SK-N-DZ (cell line): Measurements from ENCODE around the gene ORM2.
"Not testable (repeated sequence)": the region's sequence is repeated elsewhere in the genome, so short reads cannot be mapped to it uniquely, and the experiment has no call there.

Experiments used
- DNase-seq: peaks from one replicate; pipeline ENCODE4 v3.0.0-alpha.2; 2015; ENCODE audit warnings: low spot score

Gene ORM2

DNA sequence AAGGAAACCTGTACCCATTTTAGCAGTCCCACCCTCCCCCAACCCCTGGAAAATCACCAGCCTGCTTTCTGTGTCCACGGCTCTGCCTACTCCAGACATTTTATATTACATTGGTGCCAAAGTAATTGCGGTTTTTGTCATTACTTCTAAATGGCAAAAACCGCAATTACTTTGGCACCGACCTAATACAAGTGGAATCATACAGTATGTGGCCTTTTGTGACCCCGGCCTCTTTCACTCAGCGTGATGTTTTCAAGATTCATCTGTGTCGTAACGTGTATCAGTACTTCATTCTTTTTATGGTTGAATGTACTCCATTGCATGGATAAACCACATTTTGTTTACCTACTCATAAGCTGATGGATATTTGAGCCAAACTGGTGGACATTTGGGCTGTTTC, 16.5 kb upstream of the ORM2 start:
- no peak for DNase-seq

DNA sequence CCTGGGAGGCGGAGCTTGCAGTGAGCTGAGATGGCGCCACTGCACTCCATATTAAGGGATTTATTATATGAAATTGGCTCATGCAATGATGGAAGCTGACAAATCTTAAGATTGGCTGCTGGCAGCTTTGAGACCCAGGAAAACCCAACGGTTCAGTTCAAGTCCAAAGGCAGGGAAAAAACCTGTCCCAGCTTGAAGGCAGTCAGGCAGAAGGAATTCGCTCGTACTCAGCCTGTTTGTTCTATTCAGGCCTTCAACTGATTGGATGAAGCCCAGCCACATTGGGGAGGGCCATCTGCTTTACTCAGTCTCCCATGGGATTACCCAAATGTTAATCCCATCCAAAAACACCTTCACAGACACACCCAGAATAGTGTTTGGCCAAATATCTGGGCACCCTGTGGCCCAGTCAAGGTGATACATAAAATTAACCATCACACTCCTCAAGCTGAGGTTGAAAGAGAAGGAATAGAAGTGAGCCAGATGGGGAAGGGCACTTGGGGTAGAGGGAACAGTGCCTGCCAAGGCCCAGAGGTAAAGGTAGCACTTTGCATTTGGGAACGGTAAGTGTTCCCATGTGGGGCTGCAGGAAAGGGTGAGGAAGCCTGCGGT, 15.3 kb upstream of the ORM2 start:
- no peak for DNase-seq

DNA sequence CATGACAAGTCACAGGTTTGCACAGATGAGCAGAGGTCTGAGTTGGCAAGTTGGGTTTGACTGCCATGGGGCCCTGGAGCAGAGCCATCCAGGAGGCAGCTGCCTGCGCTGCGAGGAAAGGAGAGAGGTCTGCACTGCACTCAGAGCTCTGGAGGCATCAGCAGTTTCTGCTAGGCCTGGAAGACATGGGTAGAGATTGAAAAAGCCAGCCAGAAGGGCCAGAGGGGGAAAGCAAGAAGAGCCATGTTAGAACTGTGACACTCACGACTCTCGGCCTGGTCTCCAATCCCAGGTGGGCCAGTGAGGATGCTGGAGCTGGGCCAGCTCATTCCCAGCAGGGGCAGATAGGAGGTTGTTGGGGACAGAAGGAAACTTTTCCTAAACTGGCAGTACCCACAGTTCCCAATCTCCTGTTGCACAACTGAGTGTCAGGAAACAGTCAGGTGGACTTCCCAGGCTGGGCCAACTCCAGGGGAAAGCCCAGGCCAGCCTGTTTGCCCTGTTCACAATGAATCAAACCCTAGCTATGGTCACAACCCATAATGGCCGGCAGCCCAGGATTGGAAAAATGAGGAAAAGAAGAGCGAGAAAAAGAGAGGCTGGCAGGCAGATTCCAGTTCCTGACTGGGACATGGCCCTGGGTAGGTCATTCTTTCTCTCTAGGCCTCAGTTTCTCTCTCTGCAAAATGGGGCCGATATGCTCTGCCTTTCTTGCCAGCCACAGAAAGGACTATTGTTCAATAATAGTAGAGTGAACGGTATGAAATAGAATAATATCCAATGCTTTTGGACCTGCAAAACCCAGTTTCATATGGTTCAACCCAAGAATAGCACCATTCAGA, 14.6 kb upstream of the ORM2 start:
- no peak for DNase-seq

DNA sequence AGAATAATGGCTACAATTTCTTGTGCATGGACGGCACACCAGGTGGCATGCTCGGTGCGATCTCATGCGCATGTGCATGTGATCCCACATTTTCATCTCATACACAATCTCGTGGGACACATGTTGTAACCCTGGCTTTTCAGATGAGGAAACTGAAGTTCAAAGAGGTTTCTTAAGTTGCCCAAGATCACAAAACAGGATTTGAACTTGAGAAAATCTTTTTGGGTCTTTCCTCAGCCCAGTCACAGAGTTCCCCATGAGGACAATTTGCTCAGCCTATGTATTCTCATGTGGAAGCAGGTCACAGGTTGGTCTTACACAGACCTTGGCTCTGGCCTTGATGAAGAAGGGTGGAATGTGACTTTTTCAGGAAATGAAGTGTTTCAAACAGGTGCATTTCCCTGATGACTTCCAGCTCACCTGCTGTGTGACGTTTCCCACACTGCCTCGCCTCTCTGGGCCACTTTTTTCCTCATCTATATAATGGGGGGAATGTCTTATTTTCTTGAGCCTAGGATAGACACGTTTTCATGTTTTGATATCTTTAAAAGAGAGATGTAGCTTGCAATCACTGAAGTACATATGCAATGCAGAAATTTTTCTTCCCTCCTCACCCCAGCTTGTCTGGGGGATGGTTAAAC, 13.8 kb upstream of the ORM2 start:
- DNase-seq, result no peak

DNA sequence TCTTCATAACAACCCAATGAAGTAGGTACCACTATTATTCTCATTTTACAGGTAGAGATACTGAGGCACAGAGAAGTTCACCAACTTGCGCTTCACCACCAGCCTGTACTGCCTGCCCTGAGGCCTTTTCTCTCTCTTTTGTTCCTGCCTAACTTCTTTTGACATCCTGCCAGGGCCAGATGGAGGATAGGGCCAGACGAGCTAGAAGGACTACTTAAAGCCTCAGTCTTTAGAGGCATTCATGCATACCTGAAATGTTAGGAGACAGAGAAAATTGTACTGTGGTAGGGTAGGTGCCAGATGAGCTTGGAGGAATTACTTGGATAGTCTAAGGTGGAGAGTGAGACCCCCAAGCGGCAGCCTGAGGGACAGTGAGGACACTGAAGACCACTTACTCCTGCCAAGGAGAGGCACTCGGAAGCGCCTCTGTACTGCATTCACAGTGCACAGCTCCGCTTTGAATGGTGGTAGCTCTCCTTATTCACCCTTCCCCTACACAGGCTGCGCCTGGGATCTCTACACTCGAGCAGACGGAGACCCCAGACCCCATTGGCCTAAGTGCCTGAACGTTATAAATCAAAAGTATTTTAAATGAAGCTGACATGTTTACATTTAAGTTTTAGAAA, 13.0 kb upstream of the ORM2 start:
- no peak for DNase-seq

DNA sequence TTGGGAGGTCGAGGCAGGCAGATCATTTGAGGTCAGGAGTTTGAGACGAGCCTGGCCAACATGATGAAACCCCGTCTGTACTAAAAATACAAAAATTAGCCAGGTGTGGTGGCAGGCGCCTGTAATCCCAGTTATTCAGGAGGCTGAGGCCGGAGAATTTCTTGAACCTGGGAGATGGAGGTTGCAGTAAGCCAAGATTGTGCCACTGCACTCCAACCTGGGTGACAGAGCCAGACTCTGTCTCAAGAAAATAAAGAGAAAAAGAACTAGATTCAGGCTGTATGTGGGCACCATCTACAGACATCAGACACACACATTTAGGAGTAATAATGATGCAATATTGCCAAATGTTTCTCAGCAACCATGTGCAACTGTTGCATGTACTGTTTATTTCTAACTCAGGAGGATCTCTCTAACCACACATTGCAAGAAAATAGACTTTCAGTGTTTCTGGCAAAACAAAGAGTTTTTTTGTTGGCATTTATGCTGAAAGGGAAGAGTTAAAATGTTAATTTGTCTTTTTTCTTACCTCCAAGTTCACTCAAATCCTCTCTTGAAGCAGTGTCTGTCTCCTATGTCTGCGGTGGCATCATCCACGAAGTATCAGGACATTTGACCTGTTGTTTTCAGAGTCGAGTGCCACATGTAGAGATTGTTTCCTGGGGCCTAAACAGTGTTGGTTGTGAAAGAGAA, 11.9 kb upstream of the ORM2 start:
- no peak for DNase-seq

DNA sequence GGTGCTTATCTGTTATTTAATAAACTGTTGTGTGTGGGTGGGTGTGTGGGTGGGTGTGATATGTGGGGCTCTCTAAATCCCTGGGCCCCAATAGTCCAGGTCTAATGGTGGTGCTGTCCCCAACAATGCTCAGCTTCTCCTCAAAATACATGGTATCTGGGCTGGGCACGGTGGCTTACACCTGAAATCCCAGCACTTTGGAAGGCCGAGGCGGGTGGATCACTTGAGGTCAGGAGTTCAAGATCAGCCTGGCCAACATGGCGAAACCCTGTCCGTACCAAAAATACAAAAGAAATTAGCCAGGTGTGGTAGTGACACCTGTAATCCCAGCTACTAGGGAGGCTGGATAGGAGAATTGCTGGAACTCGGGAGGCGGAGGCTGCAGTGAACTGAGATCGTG, 11.3 kb upstream of the ORM2 start:
- no peak for DNase-seq

DNA sequence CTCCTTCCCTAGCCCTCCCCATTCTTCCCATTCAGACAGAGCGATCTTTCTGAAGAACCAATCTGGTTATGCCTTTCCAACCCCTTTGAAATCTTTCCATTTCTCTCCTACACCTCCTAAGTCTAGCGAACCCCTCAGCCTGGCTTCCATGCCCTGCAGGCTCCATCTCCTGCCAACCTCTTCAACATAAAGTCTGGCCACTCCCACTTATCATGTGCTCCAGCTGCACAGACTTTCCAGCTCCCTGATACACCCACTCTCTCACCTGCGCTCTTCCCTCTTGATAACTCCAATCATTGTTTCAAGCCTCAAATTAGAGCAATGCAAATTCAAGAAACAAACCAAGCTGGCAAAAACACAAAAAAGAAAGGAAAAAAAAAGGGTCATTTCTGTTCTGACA, 10.5 kb upstream of the ORM2 start:
- DNase-seq, result no peak

DNA sequence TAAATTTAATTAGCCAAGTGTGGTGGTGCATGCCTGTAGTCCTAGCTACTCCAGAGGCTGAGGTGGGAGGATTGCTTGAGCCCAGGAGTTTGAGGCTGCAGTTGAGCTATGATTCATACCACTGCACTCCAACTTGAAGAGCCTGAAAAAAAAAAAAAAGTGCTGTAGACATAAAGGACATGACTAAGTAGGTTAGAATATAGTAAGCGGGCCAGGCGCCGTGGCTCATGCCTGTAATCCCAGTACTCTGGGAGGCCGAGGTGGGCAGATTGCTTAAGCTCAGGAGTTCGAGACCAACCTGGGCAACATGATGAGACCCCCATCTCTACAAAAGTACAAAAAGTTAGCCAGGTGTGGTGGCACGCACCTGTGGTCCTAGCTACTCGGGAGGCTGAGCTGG, 9.0 kb upstream of the ORM2 start:
- DNase-seq, result not testable (repeated sequence)

DNA sequence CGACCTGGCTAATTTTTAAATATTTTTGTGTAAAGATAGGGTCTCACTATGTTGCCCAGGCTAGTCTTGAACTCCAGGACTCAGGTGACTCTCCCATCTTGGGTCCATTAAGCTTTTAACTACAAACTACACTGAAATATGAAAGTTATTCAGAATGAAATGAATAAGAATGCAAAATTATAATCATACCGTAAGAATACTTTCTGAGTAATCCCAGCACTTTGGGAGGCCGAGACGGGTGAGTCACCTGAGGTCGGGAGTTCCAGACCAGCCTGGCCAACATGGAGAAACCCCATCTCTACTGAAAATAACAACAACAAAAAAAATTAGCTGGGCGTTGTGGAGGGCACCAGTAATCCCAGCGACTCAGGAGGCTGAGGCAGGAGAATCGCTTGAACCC, 7.9 kb upstream of the ORM2 start:
- DNase-seq, result no peak

DNA sequence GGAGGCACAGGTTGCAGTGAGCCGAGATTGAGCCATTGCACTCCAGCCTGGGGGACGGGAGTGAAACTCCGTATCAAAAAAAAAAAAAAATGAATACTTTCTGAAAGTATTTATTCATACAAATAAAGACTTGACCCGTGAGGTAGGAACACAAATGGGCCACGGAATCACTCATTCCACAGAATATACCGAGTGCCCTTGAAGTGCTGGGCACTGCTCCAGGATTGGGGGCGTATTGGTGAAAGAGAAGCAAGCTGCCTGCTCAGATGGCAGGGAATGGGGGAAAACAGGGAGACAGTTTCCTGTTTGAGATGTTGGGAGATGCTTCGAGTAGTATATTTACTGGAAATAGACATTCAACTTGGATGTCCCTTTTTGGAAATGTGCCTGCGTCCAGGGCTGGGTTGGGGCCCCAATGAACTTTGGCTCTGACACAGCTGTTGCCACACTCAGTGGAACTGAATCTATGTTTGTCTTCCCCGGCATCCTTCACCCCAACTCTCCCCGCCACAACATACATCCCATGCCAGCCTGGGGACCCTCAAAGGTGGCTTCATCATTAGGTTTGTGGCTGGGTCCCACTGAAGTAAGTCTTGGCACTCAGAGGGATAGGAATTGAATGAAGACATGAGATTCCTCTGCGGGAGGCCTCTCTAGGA, 7.4 kb upstream of the ORM2 start:
- not testable (repeated sequence) for DNase-seq

DNA sequence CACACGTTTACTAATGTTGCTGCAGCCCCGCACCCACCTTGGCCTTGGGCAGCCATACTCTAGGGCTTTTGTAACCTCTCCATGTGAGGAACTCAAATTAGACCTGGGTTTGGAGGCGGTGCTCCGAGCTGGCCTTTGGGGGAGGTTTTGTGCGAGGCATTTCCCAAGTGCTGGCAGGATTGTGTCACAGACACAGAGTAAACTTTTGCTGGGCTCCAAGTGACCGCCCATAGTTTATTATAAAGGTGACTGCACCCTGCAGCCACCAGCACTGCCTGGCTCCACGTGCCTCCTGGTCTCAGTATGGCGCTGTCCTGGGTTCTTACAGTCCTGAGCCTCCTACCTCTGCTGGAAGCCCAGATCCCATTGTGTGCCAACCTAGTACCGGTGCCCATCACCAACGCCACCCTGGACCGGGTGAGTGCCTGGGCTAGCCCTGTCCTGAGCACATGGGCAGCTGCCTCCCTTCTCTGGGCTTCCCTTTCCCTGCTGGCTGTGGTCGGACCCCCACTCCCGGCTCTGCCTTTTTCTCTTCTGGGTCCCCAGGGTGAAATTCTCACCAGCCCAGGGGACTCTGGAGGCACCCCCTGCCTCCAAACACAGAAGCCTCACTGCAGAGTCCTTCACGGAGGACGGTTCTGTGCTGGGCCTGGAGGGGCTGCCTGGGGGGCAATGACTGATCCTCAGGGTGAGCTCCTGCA, 6.7 kb upstream of the ORM2 start, which contains the start of gene ORM1:
Gene ORM1, plus strand, starts transcription at position 268 of the 701 bp plus-strand sequence. Its CDS starts 36 bp downstream, at position 304.
- DNase-seq, result not testable (repeated sequence)

DNA sequence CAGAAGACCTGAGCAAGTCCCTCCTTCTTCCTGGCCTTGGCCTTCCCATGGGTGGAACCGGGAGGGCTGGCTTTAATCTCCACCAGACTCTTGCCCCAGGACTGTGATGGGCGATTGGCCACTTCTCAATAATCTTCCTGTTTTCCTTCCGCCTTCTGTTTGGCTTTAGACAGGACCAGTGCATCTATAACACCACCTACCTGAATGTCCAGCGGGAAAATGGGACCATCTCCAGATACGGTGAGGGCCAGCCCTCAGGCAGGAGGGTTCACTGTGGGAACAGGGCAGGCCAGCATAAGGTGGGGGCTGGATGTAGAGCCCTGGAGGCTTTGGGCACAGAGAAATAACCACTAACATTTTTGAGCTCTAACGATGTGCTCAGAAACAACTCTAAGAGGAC, 5.8 kb upstream of the ORM2 start:
- DNase-seq, result not testable (repeated sequence)

DNA sequence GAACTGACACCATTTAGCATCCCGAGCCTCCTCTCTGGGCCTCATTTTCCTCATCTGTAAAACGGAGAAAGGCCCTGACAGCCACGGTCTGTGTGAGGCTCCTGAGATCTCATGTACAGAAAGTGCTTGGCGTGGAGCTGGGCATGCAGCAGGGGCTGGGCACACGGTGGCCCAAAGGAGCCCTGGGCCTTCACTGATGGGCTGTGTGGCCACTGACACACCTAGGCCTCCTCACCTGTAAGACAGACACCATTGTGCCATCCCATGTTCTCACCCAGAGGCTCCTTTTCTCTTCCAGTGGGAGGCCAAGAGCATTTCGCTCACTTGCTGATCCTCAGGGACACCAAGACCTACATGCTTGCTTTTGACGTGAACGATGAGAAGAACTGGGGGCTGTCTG, 5.2 kb upstream of the ORM2 start:
- no peak for DNase-seq

DNA sequence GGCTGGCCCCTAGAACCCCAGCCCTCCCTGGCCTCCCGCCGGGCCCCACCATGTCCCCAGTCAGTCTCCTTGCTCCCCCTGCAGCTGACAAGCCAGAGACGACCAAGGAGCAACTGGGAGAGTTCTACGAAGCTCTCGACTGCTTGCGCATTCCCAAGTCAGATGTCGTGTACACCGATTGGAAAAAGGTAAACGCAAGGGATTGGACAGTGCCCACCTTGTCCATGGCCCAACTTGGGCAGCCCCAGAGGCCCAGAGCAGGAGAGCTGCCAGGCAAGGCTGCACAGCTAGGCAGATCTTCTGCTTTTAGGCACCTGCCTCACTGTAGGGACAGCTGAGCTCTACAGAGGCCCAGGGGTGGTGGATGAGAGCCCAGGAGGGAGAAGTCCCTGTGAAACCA, 4.7 kb upstream of the ORM2 start:
- DNase-seq, result not testable (repeated sequence)

DNA sequence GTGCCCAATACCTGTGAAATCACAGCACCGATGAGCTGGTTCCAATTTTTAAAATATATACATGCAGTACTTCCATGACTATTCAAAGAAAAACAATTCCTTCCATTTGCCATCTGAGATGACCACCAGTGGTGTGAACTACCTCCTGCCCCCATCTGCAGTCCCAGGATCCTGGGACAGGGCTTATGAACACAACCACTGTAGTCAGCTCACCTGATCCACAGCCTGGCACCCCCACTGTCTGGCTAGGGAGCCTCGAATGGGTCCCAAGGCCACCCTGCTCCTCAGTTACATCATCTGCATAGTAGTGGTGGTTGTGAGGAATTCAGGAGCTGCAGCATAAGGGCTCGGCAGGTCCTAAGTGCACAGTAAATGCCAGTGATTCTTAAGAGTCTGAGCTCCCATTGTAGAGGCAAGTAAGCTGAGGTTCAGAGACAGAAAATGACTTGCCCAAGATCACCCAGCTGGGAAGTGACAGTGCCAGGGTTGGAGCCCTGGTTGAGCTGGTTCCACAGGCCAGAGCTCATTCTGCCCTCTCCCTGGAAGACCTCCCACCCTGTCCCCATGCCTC, 3.9 kb upstream of the ORM2 start:
- DNase-seq, result not testable (repeated sequence)

DNA sequence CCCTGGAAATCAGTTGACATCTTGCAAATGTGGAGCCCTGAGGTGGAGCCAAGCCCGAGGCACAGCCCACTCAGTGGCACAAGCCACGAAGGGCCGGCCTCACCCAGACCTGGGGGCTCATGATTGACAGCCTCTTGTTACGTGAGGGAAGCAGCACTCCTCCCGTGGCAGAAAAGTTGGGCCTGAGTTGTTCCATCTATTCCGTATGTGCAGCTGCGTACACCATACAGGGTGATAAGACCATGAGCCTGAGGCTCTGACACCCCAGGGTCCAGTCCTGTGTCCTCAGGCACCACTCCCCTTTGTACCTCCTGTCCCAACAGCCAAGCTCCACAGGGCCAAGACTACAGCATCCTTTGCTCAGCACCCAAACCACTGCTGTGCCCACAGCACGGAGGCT, 1.9 kb upstream of the ORM2 start:
- DNase-seq, result no peak

DNA sequence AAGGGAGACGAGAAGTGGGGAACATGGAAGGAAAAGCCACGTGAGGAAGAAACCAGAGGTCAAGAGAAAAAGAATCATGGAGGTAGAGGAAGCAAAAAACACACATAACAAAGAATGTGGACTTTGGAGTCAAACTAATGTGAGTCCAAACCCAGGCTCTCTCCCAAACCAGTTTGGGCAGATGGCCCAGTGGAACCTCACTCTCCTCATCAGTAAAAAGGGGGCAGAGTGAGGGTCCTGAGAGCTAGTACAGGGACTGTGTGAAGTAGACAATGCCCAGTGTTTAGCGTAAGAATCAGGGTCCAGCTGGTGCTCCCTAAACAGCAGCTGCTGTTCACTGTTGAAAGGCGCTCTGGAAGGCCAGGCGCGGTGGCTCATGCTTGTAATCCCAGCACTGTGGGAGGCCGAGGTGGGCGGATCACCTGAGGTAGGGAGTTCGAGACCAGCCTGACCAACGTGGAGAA, 1.3 kb upstream of the ORM2 start:
- DNase-seq, result not testable (repeated sequence)

DNA sequence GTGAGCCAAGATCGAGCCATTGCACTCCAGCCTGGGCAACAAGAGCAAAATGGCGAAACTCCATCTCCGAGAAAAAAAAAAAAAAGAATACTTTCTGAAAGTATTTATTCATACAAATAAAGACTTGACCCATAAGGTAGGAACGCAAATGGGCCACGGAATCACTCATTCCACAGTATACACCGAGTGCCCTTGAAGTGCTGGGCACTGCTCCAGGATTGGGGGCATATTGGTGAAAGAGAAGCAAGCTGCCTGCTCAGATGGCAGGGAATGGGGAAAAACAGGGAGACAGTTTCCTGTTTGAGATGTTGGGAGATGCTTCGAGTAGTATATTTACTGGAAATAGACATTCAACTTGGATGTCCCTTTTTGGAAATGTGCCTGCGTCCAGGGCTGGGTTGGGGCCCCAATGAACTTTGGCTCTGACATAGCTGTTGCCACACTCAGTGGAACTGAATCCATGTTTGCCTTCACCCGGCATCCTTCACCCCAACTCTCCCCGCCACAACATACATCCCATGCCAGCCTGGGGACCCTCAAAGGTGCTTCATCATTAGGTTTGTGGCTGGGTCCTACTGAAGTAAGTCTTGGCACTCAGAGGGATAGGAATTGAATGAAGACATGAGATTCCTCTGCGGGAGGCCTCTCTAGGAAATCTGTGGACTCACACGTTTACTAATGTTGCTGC, 588 bp upstream of the ORM2 start:
- DNase-seq, result not testable (repeated sequence)
